ENCODE data around the gene TBATA.
"Not testable (repeated sequence)": the region's sequence is repeated elsewhere in the genome, so short reads cannot be mapped to it uniquely, and the experiment has no call there.

TBATA gene

GRCh38 chr10:70777063-70777875, 7.9 kb downstream of the TBATA start:
- Mint-ChIP-seq H3K36me3 (ENCODE audit: low read depth) (no peaks in the 10 kb centered on the region), H3K27me3 (no peaks in the 10 kb centered on the region), H3K9me3 (no peaks in the 10 kb centered on the region), H3K27ac (no peak overlapping the region), H3K4me3 (no peak overlapping the region), H3K4me1 (no peaks in the 10 kb centered on the region)
- DNase-seq = no peak
- no peak for ATAC-seq

GRCh38 chr10:70776455-70777005, 8.6 kb downstream of the TBATA start:
- no peaks in the 10 kb centered on the region for H3K27me3 Mint-ChIP-seq
- ATAC-seq (no peak), DNase-seq (no peak)
- no peaks in the 10 kb centered on the region for H3K4me1 Mint-ChIP-seq
- H3K27ac Mint-ChIP-seq = no peak overlapping the region
- H3K9me3 Mint-ChIP-seq = no peaks in the 10 kb centered on the region
- no peak overlapping the region for H3K4me3 Mint-ChIP-seq
- H3K36me3 Mint-ChIP-seq (ENCODE audit: low read depth) = no peaks in the 10 kb centered on the region

GRCh38 chr10:70775679-70776454, 9.3 kb downstream of the TBATA start:
- no peak for DNase-seq

GRCh38 chr10:70774810-70775678, 10.1 kb downstream of the TBATA start:
- H3K4me3 Mint-ChIP-seq = no peak overlapping the region
- H3K36me3 Mint-ChIP-seq (ENCODE audit: low read depth) = no peaks in the 10 kb centered on the region

More at GRCh38 chr10:70775679-70776454, 9.3 kb downstream of the TBATA start:
- no peak overlapping the region for H3K4me3 Mint-ChIP-seq
- H3K36me3 Mint-ChIP-seq (ENCODE audit: low read depth) = no peaks in the 10 kb centered on the region
- no peaks in the 10 kb centered on the region for H3K27me3 Mint-ChIP-seq
- no peaks in the 10 kb centered on the region for H3K4me1 Mint-ChIP-seq
- no peaks in the 10 kb centered on the region for H3K9me3 Mint-ChIP-seq
- no peak overlapping the region for H3K27ac Mint-ChIP-seq
- no peak for ATAC-seq

GRCh38 chr10:70773965-70774809, 11.0 kb downstream of the TBATA start:
- Mint-ChIP-seq H3K4me1 (no peaks in the 10 kb centered on the region), H3K27ac (no peak overlapping the region), H3K27me3 (no peaks in the 10 kb centered on the region), H3K36me3 (ENCODE audit: low read depth) (no peaks in the 10 kb centered on the region), H3K9me3 (no peaks in the 10 kb centered on the region), H3K4me3 (no peak overlapping the region)
- DNase-seq (no peak), ATAC-seq (no peak)

More at GRCh38 chr10:70774810-70775678, 10.1 kb downstream of the TBATA start:
- no peak for DNase-seq
- Mint-ChIP-seq H3K27me3 (no peaks in the 10 kb centered on the region), H3K4me1 (no peaks in the 10 kb centered on the region), H3K27ac (no peak overlapping the region), H3K9me3 (no peaks in the 10 kb centered on the region)
- no peak for ATAC-seq

GRCh38 chr10:70773461-70773860, 11.7 kb downstream of the TBATA start:
- no peaks in the 10 kb centered on the region for H3K36me3 Mint-ChIP-seq (ENCODE audit: low read depth)
- ATAC-seq = no peak
- H3K27me3 Mint-ChIP-seq = no peaks in the 10 kb centered on the region
- no peak for DNase-seq
- H3K4me1 Mint-ChIP-seq = no peaks in the 10 kb centered on the region
- H3K4me3 Mint-ChIP-seq = no peak overlapping the region
- H3K9me3 Mint-ChIP-seq = no peaks in the 10 kb centered on the region
- H3K27ac Mint-ChIP-seq = no peak overlapping the region

GRCh38 chr10:70772627-70773026, 12.6 kb downstream of the TBATA start:
- no peak overlapping the region for H3K4me3 Mint-ChIP-seq
- H3K27me3 Mint-ChIP-seq = peaks cover 2% of the 10 kb centered on the region
- no peaks in the 10 kb centered on the region for H3K36me3 Mint-ChIP-seq (ENCODE audit: low read depth)
- no peaks in the 10 kb centered on the region for H3K9me3 Mint-ChIP-seq
- H3K4me1 Mint-ChIP-seq = no peaks in the 10 kb centered on the region
- no peak for ATAC-seq
- DNase-seq = no peak
- no peak overlapping the region for H3K27ac Mint-ChIP-seq

GRCh38 chr10:70771311-70772194, 13.6 kb downstream of the TBATA start:
- Mint-ChIP-seq H3K4me3 (no peak overlapping the region), H3K4me1 (no peaks in the 10 kb centered on the region), H3K36me3 (ENCODE audit: low read depth) (no peaks in the 10 kb centered on the region), H3K27ac (no peak overlapping the region), H3K27me3 (peaks cover 2% of the 10 kb centered on the region), H3K9me3 (no peaks in the 10 kb centered on the region)
- ATAC-seq (no peak), DNase-seq (no peak)

GRCh38 chr10:70770516-70770915, 14.7 kb downstream of the TBATA start:
- not testable (repeated sequence) for H3K4me3 Mint-ChIP-seq; H3K4me1 Mint-ChIP-seq; H3K27me3 Mint-ChIP-seq; ATAC-seq; H3K27ac Mint-ChIP-seq; H3K36me3 Mint-ChIP-seq (ENCODE audit: low read depth); DNase-seq; H3K9me3 Mint-ChIP-seq

- H3K9me3 Mint-ChIP-seq = peaks cover 10% of the 10 kb centered on the region
- no peak for ATAC-seq
- no peak overlapping the region for H3K4me3 Mint-ChIP-seq
- no peaks in the 10 kb centered on the region for H3K36me3 Mint-ChIP-seq (ENCODE audit: low read depth)
- no peak for DNase-seq
- no peaks in the 10 kb centered on the region for H3K4me1 Mint-ChIP-seq
- H3K27me3 Mint-ChIP-seq = peaks cover 2% of the 10 kb centered on the region
- no peak overlapping the region for H3K27ac Mint-ChIP-seq
Observed at GRCh38 chr10:70770001-70770400, 15.2 kb downstream of the TBATA start.

GRCh38 chr10:70769121-70769520, 16.1 kb downstream of the TBATA start:
- H3K27me3 Mint-ChIP-seq = peaks cover 2% of the 10 kb centered on the region
- no peak for ATAC-seq
- H3K27ac Mint-ChIP-seq = no peak overlapping the region
- no peak overlapping the region for H3K4me3 Mint-ChIP-seq
- no peaks in the 10 kb centered on the region for H3K36me3 Mint-ChIP-seq (ENCODE audit: low read depth)
- peaks cover 11% of the 10 kb centered on the region for H3K9me3 Mint-ChIP-seq
- no peaks in the 10 kb centered on the region for H3K4me1 Mint-ChIP-seq
- DNase-seq = no peak

- not testable (repeated sequence) for H3K27ac Mint-ChIP-seq; H3K27me3 Mint-ChIP-seq; H3K4me3 Mint-ChIP-seq; ATAC-seq; DNase-seq; H3K36me3 Mint-ChIP-seq (ENCODE audit: low read depth); H3K4me1 Mint-ChIP-seq
- peaks cover 11% of the 10 kb centered on the region for H3K9me3 Mint-ChIP-seq
Observed at GRCh38 chr10:70768026-70768685, 17.0 kb downstream of the TBATA start.
